PC-9 (cell line): ENCODE results near the gene ZNF581. TPM values are rescaled to one million over a fixed set of nuclear protein-coding genes. Genes with fewer than 3 reads are reported as not detected.

Experiments
- BruUV-seq: library from RNA; stranded (reverse); fragments of 400-500 nt; replicated peaks from 2 replicates; lab custom pipeline; 2021; lab: Mats Ljungman, UMichigan
- CTCF ChIA-PET: fragments of 300-600 bp; sonication (Branson Sonifier 250); formaldehyde crosslinking; loops from one replicate; lab custom pipeline; 2022; ENCODE audit warnings: antibody characterized with exemption; lab: Charles Lee
- POLR2A ChIA-PET: fragments of 300-600 bp; sonication (Branson Sonifier 250); formaldehyde crosslinking; loops from one replicate; lab custom pipeline; 2022; ENCODE audit warnings: antibody characterized with exemption; ENCODE audit not compliant: unreplicated experiment; lab: Charles Lee
- DNase-seq, 2 experiments: peaks; one replicate each; pipeline versions ENCODE4 v3.0.0 to v3.0.0-alpha.2; 2015 to 2022; ENCODE audit warnings: mixed read lengths in 1 of 2
- H2AFZ ChIP-seq: fragments of 200-600 bp; sonication (generic); 2 replicates; pipeline ENCODE4 v1.8.1; 2017; ENCODE audit warnings: antibody characterized with exemption
- H3F3A ChIP-seq: fragments of 200-600 bp; sonication (generic); 2 replicates; pipeline ENCODE4 v1.8.1; 2017; ENCODE audit warnings: antibody characterized with exemption, mild to moderate bottlenecking, low read depth; ENCODE audit not compliant: insufficient read depth
- H3K27ac ChIP-seq: fragments of 200-600 bp; sonication (generic); 2 replicates; pipeline ENCODE4 v1.6.1; 2016; ENCODE audit warnings: mixed run types
- H3K27me3 ChIP-seq: fragments of 200-600 bp; sonication (generic); 2 replicates; pipeline ENCODE4 v1.6.1; 2016; ENCODE audit warnings: low read depth, mixed run types; ENCODE audit not compliant: insufficient read depth
- H3K36me3 ChIP-seq: fragments of 200-600 bp; sonication (generic); 2 replicates; pipeline ENCODE4 v1.6.1; 2016; ENCODE audit warnings: low read depth, mixed run types
- H3K4me1 ChIP-seq: fragments of 200-600 bp; sonication (generic); replicated peaks from 2 replicates; pipeline ENCODE4 v1.6.1; 2016; ENCODE audit warnings: mixed run types; ENCODE audit not compliant: insufficient read depth
- H3K4me2 ChIP-seq: fragments of 200-600 bp; sonication (generic); 2 replicates; pipeline ENCODE4 v1.6.1; 2017; ENCODE audit warnings: mixed run types
- H3K4me3 ChIP-seq: fragments of 200-600 bp; sonication (generic); 2 replicates; pipeline ENCODE4 v1.6.1; 2016; ENCODE audit warnings: mixed run types
- H3K79me2 ChIP-seq: fragments of 200-600 bp; sonication (generic); 2 replicates; pipeline ENCODE4 v1.6.1; 2017; ENCODE audit warnings: low read depth, mixed run types
- H3K9me2 ChIP-seq: fragments of 200-600 bp; sonication (generic); 2 replicates; pipeline ENCODE4 v1.8.1; 2017; ENCODE audit warnings: mild to moderate bottlenecking; ENCODE audit not compliant: insufficient read depth
- H3K9me3 ChIP-seq: fragments of 200-600 bp; sonication (generic); 2 replicates; pipeline ENCODE4 v1.8.1; 2016; ENCODE audit warnings: low read depth; ENCODE audit not compliant: insufficient read depth
- H4K20me1 ChIP-seq: fragments of 200-600 bp; sonication (generic); 2 replicates; pipeline ENCODE4 v1.8.1; 2017; ENCODE audit not compliant: insufficient read depth
- CTCF ChIP-seq: fragments of 200-600 bp; sonication (generic); conservative IDR thresholded peaks from 2 replicates; pipeline ENCODE4 v1.6.1; 2017; ENCODE audit warnings: mixed run types, antibody characterized with exemption, mild to moderate bottlenecking, moderate library complexity
- EZH2 ChIP-seq: fragments of 200-600 bp; sonication (generic); IDR thresholded peaks from 2 replicates; pipeline ENCODE4 v1.8.0; 2017; ENCODE audit warnings: antibody characterized with exemption, low read depth
- intact Hi-C: fragments of 100-400 bp; cut with micrococcal nuclease; formaldehyde crosslinking; loops from one replicate; pipeline ENCODE4 v1.10.0; 2022; ENCODE audit not compliant: unreplicated experiment
- total RNA-seq: library from RNA; stranded (reverse); gene quantifications from 2 replicates; pipeline ENCODE4 v1.2.3, GENCODE V29; 2021

ZNF581 gene
- total RNA-seq, 1 experiment from 2014 or later, result 53.5 TPM

- Histone ChIP-seq H3K79me2 (peaks cover 11% of the 10 kb centered on the region), H3K9me3 (no peaks in the 10 kb centered on the region), H3F3A (peaks cover 24% of the 10 kb centered on the region; the same call in 1 of the 2 replicates), H3K36me3 (peaks cover 4% of the 10 kb centered on the region; the same call in 1 of the 2 replicates), H3K4me2 (no peak overlapping the region), H3K4me1 (0 out of 2 replicates have a peak, but pooled peaks cover 6% of the 10 kb centered on the region), H3K4me3 (no peak overlapping the region), H4K20me1 (no peaks in the 10 kb centered on the region), H2AFZ (no peak overlapping the region), H3K27ac (no peak overlapping the region), H3K27me3 (no peaks in the 10 kb centered on the region), H3K9me2 (no peaks in the 10 kb centered on the region)
- ChIA-PET CTCF (no interaction called here), POLR2A (no interaction called here)
- intact Hi-C loops, result loop anchor here (5.0 kb wide), 1 partner anchor 429 kb away; the partner anchor contains the start of gene DNAAF3
- BruUV-seq, result no TSS peak
- DNase-seq, result peak in 1 of 2 experiments; percentile 11
- TF ChIP-seq CTCF (no peak), EZH2 (no peak)
Observed at GRCh38 chr19:55596304-55596703, 47.1 kb upstream of the ZNF581 start.

GRCh38 chr19:55597501-55597921 lies 45.9 kb upstream of the ZNF581 start:
- Histone ChIP-seq H3K27ac (no peak overlapping the region), H3K4me1 (0 out of 2 replicates have a peak, but pooled peaks cover 7% of the 10 kb centered on the region), H4K20me1 (no peaks in the 10 kb centered on the region), H3K27me3 (no peaks in the 10 kb centered on the region), H3K4me2 (no peak overlapping the region), H3K79me2 (peaks cover 18% of the 10 kb centered on the region), H3K4me3 (no peak overlapping the region), H3F3A (peaks cover 27% of the 10 kb centered on the region; the same call in 1 of the 2 replicates), H3K9me2 (no peaks in the 10 kb centered on the region), H3K36me3 (peaks cover 4% of the 10 kb centered on the region; the same call in 1 of the 2 replicates), H3K9me3 (no peaks in the 10 kb centered on the region), H2AFZ (no peak overlapping the region)
- ChIA-PET POLR2A (interaction anchor here (0.6 kb wide), 1 partner anchor 1647 kb away, joined by 3 read pairs; no protein-coding TSS in a partner anchor), CTCF (no interaction called here)
- intact Hi-C loops, result loop anchor here (5.0 kb wide), 1 partner anchor 430 kb away; the partner anchor contains the start of gene DNAAF3
- DNase-seq, result peak in 1 of 2 experiments; percentile 30
- TF ChIP-seq EZH2 (no peak), CTCF (no peak)
- BruUV-seq, result no TSS peak

GRCh38 chr19:55598034-55598433 lies 45.4 kb upstream of the ZNF581 start:
- Histone ChIP-seq H3F3A (peaks cover 29% of the 10 kb centered on the region; the same call in 1 of the 2 replicates), H3K79me2 (peaks cover 18% of the 10 kb centered on the region), H3K36me3 (peaks cover 4% of the 10 kb centered on the region; the same call in 1 of the 2 replicates), H3K9me2 (no peaks in the 10 kb centered on the region), H2AFZ (no peak overlapping the region), H3K4me1 (0 out of 2 replicates have a peak, but pooled peaks cover 7% of the 10 kb centered on the region), H3K4me2 (no peak overlapping the region), H3K27me3 (no peaks in the 10 kb centered on the region), H4K20me1 (no peaks in the 10 kb centered on the region), H3K4me3 (no peak overlapping the region), H3K27ac (no peak overlapping the region), H3K9me3 (no peaks in the 10 kb centered on the region)
- no TSS peak for BruUV-seq
- TF ChIP-seq EZH2 (no peak), CTCF (no peak)
- DNase-seq, result peak in 1 of 2 experiments; percentile 21
- ChIA-PET POLR2A (interaction anchor here (0.6 kb wide), 1 partner anchor 1647 kb away, joined by 3 read pairs; no protein-coding TSS in a partner anchor), CTCF (interaction anchor here (0.7 kb wide), 1 partner anchor 716 kb away, joined by 3 read pairs; no protein-coding TSS in a partner anchor)
- intact Hi-C loops, result loop anchor here (2.0 to 5.0 kb wide), 2 partner anchors 81 to 431 kb away; partner anchors contain the start of gene DNAAF3
